Mesenchymal stem cell (in vitro differentiated cells and primary cell): ENCODE measurements around the gene MEAF6. TPM values are rescaled to one million over a fixed set of nuclear protein-coding genes. Genes with fewer than 3 reads are reported as not detected.

Source experiments
- DNase-seq: peaks from one replicate; pipeline ENCODE4 v3.0.0-alpha.2; 2013
- H2AFZ ChIP-seq: one replicate; pipeline ENCODE4 v1.6.1; 2013; ENCODE audit warnings: low read depth, mild to moderate bottlenecking, control low read depth, inconsistent platforms, low read length, moderate library complexity
- H2AK5ac ChIP-seq: 2 replicates; pipeline ENCODE4 v1.6.1; 2013; ENCODE audit warnings: low read length, moderate library complexity, mild to moderate bottlenecking, inconsistent platforms; ENCODE audit not compliant: severe bottlenecking
- H2BK120ac ChIP-seq: one replicate; pipeline ENCODE4 v1.6.1; 2013; ENCODE audit warnings: low read depth, mild to moderate bottlenecking, inconsistent platforms, low read length, moderate library complexity
- H2BK12ac ChIP-seq, 2 experiments: one replicate each; pipeline ENCODE4 v1.6.1; 2013; ENCODE audit warnings: inconsistent platforms in 2 of 2, low read length in 2 of 2, mild to moderate bottlenecking in 2 of 2, moderate library complexity in 2 of 2, control low read depth in 1 of 2
- H2BK15ac ChIP-seq: one replicate; pipeline ENCODE4 v1.6.1; 2013; ENCODE audit warnings: mild to moderate bottlenecking, low read depth, inconsistent platforms; ENCODE audit not compliant: poor library complexity, severe bottlenecking
- H2BK5ac ChIP-seq: 2 replicates; pipeline ENCODE4 v1.6.1; 2013; ENCODE audit warnings: low read depth, mild to moderate bottlenecking, low read length, control low read depth, inconsistent platforms; ENCODE audit not compliant: poor library complexity, severe bottlenecking
- H3K14ac ChIP-seq, 2 experiments: one replicate each; pipeline ENCODE4 v1.6.1; 2013; ENCODE audit warnings: inconsistent platforms in 2 of 2, low read length in 2 of 2, control low read depth in 1 of 2, mild to moderate bottlenecking in 1 of 2, moderate library complexity in 1 of 2
- H3K18ac ChIP-seq, 2 experiments: one replicate each; pipeline ENCODE4 v1.6.1; 2013; ENCODE audit warnings: inconsistent platforms in 2 of 2, low read length in 2 of 2, control low read depth in 1 of 2, low read depth in 1 of 2, mild to moderate bottlenecking in 1 of 2
- H3K23ac ChIP-seq, 2 experiments: one replicate each; pipeline ENCODE4 v1.6.1; 2013; ENCODE audit warnings: inconsistent platforms in 2 of 2, low read length in 2 of 2, mild to moderate bottlenecking in 2 of 2, moderate library complexity in 2 of 2, control low read depth in 1 of 2
- H3K27ac ChIP-seq: 2 replicates; pipeline ENCODE4 v1.5.1; 2013; ENCODE audit warnings: mild to moderate bottlenecking, moderate library complexity, low read length, control low read depth, inconsistent platforms; ENCODE audit not compliant: poor library complexity, severe bottlenecking
- H3K27me3 ChIP-seq, 2 experiments: 2 replicates each; pipeline versions ENCODE4 v1.6.1 to v1.7.0; 2013; ENCODE audit warnings: low read length in 2 of 2, mild to moderate bottlenecking in 2 of 2, moderate library complexity in 2 of 2, control low read depth in 1 of 2, inconsistent platforms in 1 of 2; ENCODE audit not compliant: control insufficient read depth in 1 of 2, insufficient read depth in 1 of 2
- H3K36me3 ChIP-seq, 2 experiments: 2 replicates each; pipeline versions ENCODE4 v1.6.1 to v1.7.0; 2013; ENCODE audit warnings: low read length in 2 of 2, control low read depth in 1 of 2, inconsistent platforms in 1 of 2, low read depth in 1 of 2, mild to moderate bottlenecking in 1 of 2; ENCODE audit not compliant: insufficient read depth in 2 of 2, control insufficient read depth in 1 of 2
- H3K4ac ChIP-seq, 2 experiments: one replicate each; pipeline ENCODE4 v1.6.1; 2013; ENCODE audit warnings: inconsistent platforms in 2 of 2, low read length in 2 of 2, mild to moderate bottlenecking in 2 of 2, moderate library complexity in 2 of 2, control low read depth in 1 of 2, low read depth in 1 of 2
- H3K4me1 ChIP-seq: 2 replicates; pipeline ENCODE4 v1.6.1; 2013; ENCODE audit warnings: low read depth, low read length, control low read depth; ENCODE audit not compliant: control insufficient read depth, insufficient read depth
- H3K4me2 ChIP-seq: 2 replicates; pipeline ENCODE4 v1.6.1; 2013; ENCODE audit warnings: low read length, mild to moderate bottlenecking, inconsistent platforms; ENCODE audit not compliant: poor library complexity, severe bottlenecking
- H3K4me3 ChIP-seq, 2 experiments: 2 replicates each; pipeline versions ENCODE4 v1.5.1 to v1.7.0; 2013; ENCODE audit warnings: low read length in 2 of 2, mild to moderate bottlenecking in 2 of 2, control low read depth in 1 of 2, low read depth in 1 of 2; ENCODE audit not compliant: insufficient read depth in 1 of 2
- H3K79me1 ChIP-seq: replicated peaks from 2 replicates; pipeline ENCODE4 v1.6.1; 2013; ENCODE audit warnings: mild to moderate bottlenecking, control low read depth, low read length, inconsistent platforms; ENCODE audit not compliant: poor library complexity, severe bottlenecking
- H3K9ac ChIP-seq: 2 replicates; pipeline ENCODE4 v1.7.0; 2013; ENCODE audit warnings: mild to moderate bottlenecking, low read length, moderate library complexity
- H3K9me3 ChIP-seq: 2 replicates; pipeline ENCODE4 v1.7.0; 2013; ENCODE audit warnings: mild to moderate bottlenecking, low read length; ENCODE audit not compliant: control insufficient read depth
- H4K8ac ChIP-seq: one replicate; pipeline ENCODE4 v1.6.1; 2013; ENCODE audit warnings: inconsistent platforms, mild to moderate bottlenecking, low read length, moderate library complexity
- H4K91ac ChIP-seq: one replicate; pipeline ENCODE4 v1.6.1; 2013; ENCODE audit warnings: mild to moderate bottlenecking, low read length, inconsistent platforms
- WGBS: methylation state at CpG from one replicate; pipeline ENCODE4 v1.1.7; 2013; ENCODE audit warnings: mixed read lengths; 5-methylcytosine and 5-hydroxymethylcytosine counted together
- small RNA-seq: library from polyadenylated mRNA; stranded (forward); fragments of <200 nt; extraction: miRNeasy Mini kit (QIAGEN cat#:217004); gene quantifications from one replicate; pipeline ENCODE3, GENCODE V24; 2013; ENCODE audit warnings: low read depth

MEAF6 gene

DNA sequence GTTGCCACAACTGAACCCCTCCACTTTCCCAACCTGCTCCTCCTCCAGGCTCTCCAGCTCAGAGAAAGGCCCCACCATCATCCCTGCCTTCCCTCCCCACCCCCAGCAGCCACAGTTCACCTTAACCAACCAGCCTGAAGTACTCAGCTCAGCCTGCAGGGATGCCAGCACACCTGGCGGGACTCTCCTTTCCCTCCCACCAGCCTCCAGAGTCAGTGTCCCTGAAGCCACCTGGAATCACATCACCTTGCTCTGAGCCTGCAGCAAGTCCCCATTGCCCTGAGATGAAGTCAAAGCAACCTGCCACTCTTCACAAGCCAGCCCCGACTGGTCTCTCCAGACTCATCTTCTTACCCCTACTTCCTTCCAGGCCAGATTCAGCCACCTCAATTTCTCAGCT, 66.4 kb downstream of the MEAF6 start:
- Histone ChIP-seq H3K79me1 (no peaks in the 10 kb centered on the region), H2BK120ac (no peak overlapping the region), H2BK12ac (no peak overlapping the region), H2BK5ac (no peak overlapping the region), H3K9me3 (no peaks in the 10 kb centered on the region), H3K18ac (no peak overlapping the region), H3K4me3 (no peak overlapping the region), H3K27me3 (peaks cover 18 to 33% of the 10 kb centered on the region in 2 experiments), H3K36me3 (peaks cover 0 to 1% of the 10 kb centered on the region in 2 experiments), H4K8ac (no peak overlapping the region), H3K14ac (no peak overlapping the region), H3K4ac (no peak overlapping the region), H3K23ac (no peak overlapping the region), H3K9ac (no peak overlapping the region), H2AK5ac (no peak overlapping the region), H3K4me2 (no peak overlapping the region), H3K4me1 (peaks cover 8% of the 10 kb centered on the region), H4K91ac (no peak overlapping the region), H3K27ac (no peak overlapping the region), H2AFZ (no peak overlapping the region), H2BK15ac (no peak overlapping the region)
- WGBS: 30% methylated on average over 2 of the region's 2 CpGs
- no peak for DNase-seq

DNA sequence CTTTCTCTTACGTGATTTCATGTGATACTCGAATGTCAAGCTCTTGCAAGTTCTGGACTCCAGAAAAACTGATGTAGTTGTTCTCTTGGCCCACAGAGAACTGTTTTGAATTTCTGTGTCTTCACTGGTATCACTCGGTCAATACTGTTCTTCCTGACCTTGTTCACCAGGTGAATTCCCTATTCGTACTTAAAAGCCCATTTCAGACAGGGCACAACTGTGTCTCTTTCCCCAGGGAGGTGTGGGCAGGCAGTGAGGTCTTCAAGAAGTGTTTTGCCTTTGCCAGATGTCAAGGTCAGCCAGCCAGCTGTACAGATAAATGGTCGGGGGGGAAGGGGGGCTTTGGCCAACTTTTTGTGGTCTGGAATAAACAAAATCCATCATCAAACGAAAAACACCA, 67.7 kb downstream of the MEAF6 start:
- Histone ChIP-seq H3K9ac (no peak overlapping the region), H2AFZ (no peak overlapping the region), H3K9me3 (no peaks in the 10 kb centered on the region), H2AK5ac (no peak overlapping the region), H3K23ac (no peak overlapping the region), H2BK12ac (no peak overlapping the region), H3K18ac (no peak overlapping the region), H4K91ac (no peak overlapping the region), H3K36me3 (no peaks in the 10 kb centered on the region), H2BK15ac (no peak overlapping the region), H3K4ac (no peak overlapping the region), H3K4me3 (no peak overlapping the region), H2BK5ac (no peak overlapping the region), H3K4me1 (peaks cover 8% of the 10 kb centered on the region), H3K79me1 (no peaks in the 10 kb centered on the region), H3K4me2 (no peak overlapping the region), H3K27me3 (peaks cover 29 to 46% of the 10 kb centered on the region in 2 experiments), H2BK120ac (no peak overlapping the region), H4K8ac (no peak overlapping the region), H3K14ac (no peak overlapping the region), H3K27ac (no peak overlapping the region)
- WGBS: 61% methylated on average over 4 of the region's 6 CpGs
- DNase-seq: no peak

GRCh38 chr1:37442644-37443043, 71.9 kb downstream of the MEAF6 start:
- Histone ChIP-seq H3K4me3 (no peak overlapping the region), H3K18ac (no peak overlapping the region), H3K27ac (no peak overlapping the region), H3K4me1 (no peaks in the 10 kb centered on the region), H3K36me3 (no peaks in the 10 kb centered on the region), H3K4me2 (no peak overlapping the region), H2BK12ac (no peak overlapping the region), H3K27me3 (peaks cover 56 to 61% of the 10 kb centered on the region in 2 experiments), H3K9ac (no peak overlapping the region), H4K91ac (no peak overlapping the region), H4K8ac (no peak overlapping the region), H2AFZ (no peak overlapping the region), H3K14ac (no peak overlapping the region), H2AK5ac (no peak overlapping the region), H3K79me1 (no peaks in the 10 kb centered on the region), H2BK15ac (no peak overlapping the region), H3K4ac (no peak overlapping the region), H3K9me3 (no peaks in the 10 kb centered on the region), H2BK5ac (no peak overlapping the region), H3K23ac (no peak overlapping the region), H2BK120ac (no peak overlapping the region)
- WGBS: 80% methylated on average over 1 of the region's 2 CpGs
- no peak for DNase-seq

Small RNA genes within 50 kb of the gene (small RNA-seq; reads per million reads assigned to genes)
- gene AL034379.1 (not detected), gene MIR5581 (2.0 reads per million)
